NCI-H2227 (cell line): ENCODE measurements around the gene RARB.

ENCODE experiments used
- DNase-seq: peaks from one replicate; lab custom pipeline; 2025; ENCODE audit not compliant: unreplicated experiment; lab: John Stamatoyannopoulos, UW

RARB gene

DNA sequence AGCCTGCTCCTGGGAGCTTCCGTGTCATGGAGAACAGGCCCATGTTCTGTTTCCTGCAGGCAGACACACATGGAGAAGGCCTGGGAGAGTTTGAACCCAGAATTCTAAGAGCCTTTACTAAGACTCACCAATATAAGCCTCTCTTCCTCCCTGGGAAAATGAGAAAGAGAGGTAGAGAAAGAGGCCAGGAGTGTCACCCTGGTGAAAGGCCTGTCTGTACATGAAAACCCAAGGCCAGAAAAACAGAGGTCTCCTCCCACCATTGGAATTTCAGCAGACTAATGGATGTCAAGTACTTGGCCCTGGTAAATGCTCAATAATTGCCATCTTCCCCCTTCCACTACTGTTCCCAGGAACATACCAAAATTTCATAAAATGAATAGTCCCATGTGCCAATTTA lies 119.0 kb downstream of the RARB start:
- no peak for DNase-seq

DNA sequence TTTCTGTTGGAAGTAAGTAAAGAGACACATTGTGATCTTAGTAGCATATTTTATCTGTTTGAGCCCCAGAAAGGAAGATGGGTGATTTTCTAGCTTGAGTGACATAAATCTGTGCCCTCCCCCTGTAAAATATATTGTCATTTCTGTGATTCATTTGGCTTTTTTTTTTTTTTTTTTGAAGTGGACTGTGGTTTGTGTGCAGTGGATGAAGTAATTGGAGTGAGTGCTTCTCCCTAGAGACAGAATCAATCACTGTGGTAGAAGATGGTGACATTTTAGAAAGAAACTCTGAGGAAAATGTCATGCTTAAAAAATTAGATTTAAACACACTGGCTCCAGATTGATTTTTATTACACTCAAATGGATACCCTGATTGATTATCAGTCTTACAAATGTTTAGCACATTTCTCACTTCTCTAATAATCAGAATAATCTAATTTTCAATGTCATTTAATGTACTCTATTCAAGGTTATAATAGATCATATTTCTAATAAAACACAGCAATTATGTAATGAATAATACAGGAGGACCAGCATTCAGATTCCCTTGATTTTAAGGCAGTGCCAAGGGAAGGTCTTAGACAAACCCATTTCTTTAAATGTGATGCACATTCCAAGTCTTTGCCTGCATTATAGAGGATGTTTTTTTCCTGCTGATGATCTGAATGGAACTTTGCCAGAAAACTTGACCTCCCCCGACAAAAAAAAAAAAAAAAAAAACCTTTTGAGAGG lies 120.0 kb downstream of the RARB start:
- no peak for DNase-seq

DNA sequence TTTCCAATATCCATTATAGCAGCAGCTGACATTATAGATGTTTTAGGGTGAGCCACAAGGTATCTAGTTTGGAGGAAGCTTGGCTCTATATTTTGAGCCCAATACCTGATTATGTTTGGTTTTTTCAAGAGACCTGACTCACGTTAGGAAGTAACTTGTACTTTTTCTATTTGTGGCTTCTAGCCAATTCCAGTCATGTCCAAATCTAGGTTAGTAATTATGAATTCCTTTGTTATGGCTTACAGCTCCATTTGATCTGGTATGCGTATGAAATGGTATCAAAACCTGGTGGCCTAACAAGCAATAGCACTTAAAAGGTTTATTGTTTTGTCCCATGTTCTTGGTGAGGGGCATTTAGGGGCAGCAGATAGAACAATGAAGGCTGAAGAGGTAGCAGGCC lies 120.8 kb downstream of the RARB start:
- DNase-seq: no peak

- DNase-seq: no peak
Observed at GRCh38 chr3:25552251-25552650, 124.2 kb downstream of the RARB start.

DNA sequence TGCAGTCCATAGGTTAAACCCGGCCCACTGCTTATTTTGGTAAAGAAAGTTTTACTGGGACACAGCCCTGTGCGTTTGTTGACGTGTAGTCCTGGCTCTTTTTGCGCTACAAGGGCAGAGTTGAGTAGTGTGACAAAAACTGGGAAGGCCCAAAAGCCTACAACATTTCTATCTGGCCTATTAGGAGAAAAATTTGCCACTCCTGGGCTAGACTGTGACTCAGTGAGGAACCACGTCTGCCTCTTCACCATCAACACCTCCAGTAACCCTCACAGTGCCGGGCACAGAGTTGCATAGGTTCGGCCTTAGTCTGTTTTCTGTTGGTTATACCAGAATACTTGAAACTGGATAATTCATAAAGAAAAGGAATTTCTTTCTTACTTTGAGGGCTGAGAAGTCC lies 126.3 kb downstream of the RARB start:
- DNase-seq: no peak

- no peak for DNase-seq
Observed at GRCh38 chr3:25555695-25556437, 127.8 kb downstream of the RARB start.

GRCh38 chr3:25556447-25556846 lies 128.4 kb downstream of the RARB start:
- no peak for DNase-seq

DNA sequence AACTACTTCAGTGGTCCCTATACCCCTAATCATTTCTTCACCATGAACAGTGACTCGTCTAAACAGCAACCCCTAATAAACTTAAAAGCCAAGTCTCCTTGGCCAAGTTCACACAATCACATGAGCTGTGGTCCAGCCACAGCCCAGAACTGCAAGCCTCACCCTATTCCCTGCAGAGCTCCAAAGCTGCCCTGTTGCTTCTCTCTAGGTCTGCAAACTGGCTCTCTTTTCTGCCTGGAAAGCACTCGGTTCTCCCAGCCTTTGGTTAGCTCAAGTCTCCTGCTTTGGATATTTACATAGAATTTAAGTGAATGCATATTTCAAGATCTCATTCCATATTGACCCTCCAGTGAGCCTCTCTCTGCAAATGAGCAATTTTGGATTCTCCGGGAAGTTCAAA lies 129.6 kb downstream of the RARB start:
- DNase-seq: no peak

DNA sequence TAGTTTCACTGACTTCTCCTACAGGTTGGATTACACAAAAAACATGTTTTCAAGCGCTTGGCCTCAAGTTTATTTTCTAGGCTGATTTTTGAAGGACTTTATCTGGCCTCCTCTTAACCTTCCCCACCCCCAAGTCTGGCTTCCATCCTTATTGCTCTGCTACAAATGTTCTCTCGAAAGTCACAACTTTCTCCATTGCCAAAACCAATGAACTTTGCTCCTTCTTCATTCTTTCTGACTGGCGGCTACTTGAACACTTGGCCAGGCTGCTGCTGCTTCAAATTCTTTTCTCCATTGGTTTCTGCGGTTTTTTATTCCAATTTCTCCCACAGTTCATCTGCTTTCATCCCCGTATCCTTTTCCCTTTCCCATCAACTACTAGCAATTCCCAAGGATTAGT lies 130.1 kb downstream of the RARB start:
- DNase-seq: no peak

DNA sequence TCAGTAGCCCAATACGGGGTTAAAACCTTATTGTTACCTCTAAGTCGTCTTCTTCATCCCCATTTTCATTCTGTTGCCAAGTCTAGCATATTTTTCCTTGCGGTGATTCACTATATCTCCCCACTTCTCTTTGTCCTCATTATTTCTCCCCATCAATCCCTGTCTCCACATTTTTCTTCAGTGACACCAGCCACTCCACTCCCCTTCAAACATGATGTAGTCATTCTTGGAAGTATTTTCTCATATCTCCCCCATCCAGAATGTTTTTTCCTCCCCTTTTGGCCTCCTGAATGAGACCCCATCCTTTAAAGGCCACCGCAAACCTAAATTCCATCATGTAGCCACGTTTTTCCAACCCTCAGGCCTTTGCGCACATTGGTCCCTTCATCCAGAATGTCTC lies 130.7 kb downstream of the RARB start:
- DNase-seq: no peak

- no peak for DNase-seq
Observed at GRCh38 chr3:25563601-25564000, 135.5 kb downstream of the RARB start.

GRCh38 chr3:25564075-25564474 lies 136.0 kb downstream of the RARB start:
- no peak for DNase-seq

GRCh38 chr3:25565807-25566206 lies 137.7 kb downstream of the RARB start:
- no peak for DNase-seq

GRCh38 chr3:25566358-25566920 lies 138.4 kb downstream of the RARB start:
- no peak for DNase-seq

- DNase-seq: no peak
Observed at GRCh38 chr3:25567388-25567787, 139.3 kb downstream of the RARB start.

- DNase-seq: no peak
Observed at GRCh38 chr3:25567806-25568524, 139.9 kb downstream of the RARB start.

GRCh38 chr3:25568525-25569078 lies 140.5 kb downstream of the RARB start:
- DNase-seq: no peak

DNA sequence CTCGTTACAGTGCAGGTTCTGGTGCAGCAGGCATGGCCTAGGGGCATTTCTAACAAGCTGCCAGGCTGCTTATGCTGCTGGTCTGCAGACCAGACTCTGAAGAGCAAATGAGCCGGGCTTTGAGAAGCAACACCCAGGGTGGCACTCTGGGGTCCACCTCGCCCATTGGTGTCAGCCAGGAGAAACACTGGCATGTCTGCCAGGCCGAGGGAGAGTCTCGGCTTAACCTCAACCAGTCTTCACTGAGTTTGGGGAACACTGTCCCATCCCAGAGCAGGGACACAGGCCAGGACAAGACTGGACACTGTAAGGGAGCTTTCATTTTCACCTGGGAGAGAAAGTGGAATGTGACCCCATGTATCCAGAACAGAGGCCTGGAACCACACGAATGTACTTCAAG lies 143.2 kb downstream of the RARB start:
- no peak for DNase-seq

- no peak for DNase-seq
Observed at GRCh38 chr3:25572336-25572735, 144.3 kb downstream of the RARB start.

DNA sequence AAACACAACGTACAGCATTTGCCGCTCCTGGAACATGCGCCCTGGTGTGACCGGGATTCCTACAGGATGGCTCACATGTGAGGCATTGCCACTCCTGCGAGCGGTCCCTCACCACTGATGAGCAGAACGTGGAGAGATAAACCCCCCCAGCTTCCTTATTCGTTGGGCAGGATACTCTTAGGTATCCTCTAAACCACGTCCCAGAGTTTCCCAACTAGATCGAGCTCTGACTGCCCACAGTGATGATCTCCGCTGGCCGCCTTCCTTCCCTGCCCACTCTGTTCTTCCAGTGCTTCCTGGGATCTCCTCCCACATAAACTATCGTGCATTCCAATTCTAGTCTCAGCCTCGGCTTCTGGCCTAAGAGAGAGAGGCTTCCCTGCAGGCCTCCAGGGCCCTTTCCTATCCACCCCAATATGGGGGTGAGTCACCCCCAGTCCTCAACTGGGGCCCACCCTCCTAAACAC lies 144.9 kb downstream of the RARB start:
- DNase-seq: no peak
